Hematopoietic multipotent progenitor cell (in vitro differentiated cells): Measurements from ENCODE around the gene ANKK1. TPM values are rescaled to one million over a fixed set of nuclear protein-coding genes. Genes with fewer than 3 reads are reported as not detected.

Experiments used
- DNase-seq, 3 donors: peaks; one replicate each; pipeline ENCODE4 v3.0.0-alpha.2; 2011 to 2015; ENCODE audit warnings: low read depth in 2 of 3, low spot score in 2 of 3
- total RNA-seq: library from RNA; depleted of rRNA; stranded (reverse); fragments of >200 nt; gene quantifications from one replicate; pipeline ENCODE4 v1.2.3, GENCODE V29; 2012

The ANKK1 gene
- total RNA-seq, 1 donor = under 0.01 TPM

- DNase-seq = no peak
Observed at GRCh38 chr11:113377681-113378412, 9.7 kb upstream of the ANKK1 start.

- DNase-seq = no peak
Observed at GRCh38 chr11:113378692-113379091, 8.9 kb upstream of the ANKK1 start.

GRCh38 chr11:113382121-113382520 is 5.5 kb upstream of the ANKK1 start:
- no peak for DNase-seq

- DNase-seq = no peak
Observed at GRCh38 chr11:113384551-113384950, 3.0 kb upstream of the ANKK1 start.

GRCh38 chr11:113385749-113386148 is 1.8 kb upstream of the ANKK1 start:
- no peak for DNase-seq

- DNase-seq = no peak
Observed at GRCh38 chr11:113386866-113387265, 713 bp upstream of the ANKK1 start.

- DNase-seq = no peak
Observed at GRCh38 chr11:113389272-113389671, 1.7 kb downstream of the ANKK1 start.

GRCh38 chr11:113392236-113392921 is 4.8 kb downstream of the ANKK1 start:
- DNase-seq = no peak

GRCh38 chr11:113393501-113393985 is 6.0 kb downstream of the ANKK1 start:
- DNase-seq = no peak

GRCh38 chr11:113394919-113395318 is 7.3 kb downstream of the ANKK1 start:
- DNase-seq = no peak

- no peak for DNase-seq
Observed at GRCh38 chr11:113395782-113396336, 8.3 kb downstream of the ANKK1 start.

GRCh38 chr11:113396690-113397089 is 9.1 kb downstream of the ANKK1 start:
- no peak for DNase-seq

GRCh38 chr11:113397212-113397611 is 9.6 kb downstream of the ANKK1 start:
- DNase-seq = no peak

GRCh38 chr11:113397821-113398220 is 10.2 kb downstream of the ANKK1 start:
- no peak for DNase-seq

GRCh38 chr11:113398669-113399430 is 11.3 kb downstream of the ANKK1 start:
- DNase-seq = no peak

GRCh38 chr11:113400631-113401230 is 13.2 kb downstream of the ANKK1 start:
- no peak for DNase-seq

- peak in 2 of 3 donors; percentile 66 to 87 for DNase-seq
Observed at GRCh38 chr11:113401718-113402117, 14.1 kb downstream of the ANKK1 start.

GRCh38 chr11:113404859-113405430 is 17.4 kb downstream of the ANKK1 start:
- no peak for DNase-seq

- no peak for DNase-seq
Observed at GRCh38 chr11:113405724-113406478, 18.3 kb downstream of the ANKK1 start.

- DNase-seq = no peak
Observed at GRCh38 chr11:113407163-113407562, 19.6 kb downstream of the ANKK1 start.
